Effector CD8-positive, alpha-beta T cell (primary cell): ENCODE measurements around the gene PAAF1.

ENCODE experiments used
- DNase-seq: peaks from one replicate; lab custom pipeline; 2025; lab: John Stamatoyannopoulos, UW

PAAF1 gene

GRCh38 chr11:73972620-73973449 lies 96.0 kb downstream of the PAAF1 start:
- no peak for DNase-seq

DNA sequence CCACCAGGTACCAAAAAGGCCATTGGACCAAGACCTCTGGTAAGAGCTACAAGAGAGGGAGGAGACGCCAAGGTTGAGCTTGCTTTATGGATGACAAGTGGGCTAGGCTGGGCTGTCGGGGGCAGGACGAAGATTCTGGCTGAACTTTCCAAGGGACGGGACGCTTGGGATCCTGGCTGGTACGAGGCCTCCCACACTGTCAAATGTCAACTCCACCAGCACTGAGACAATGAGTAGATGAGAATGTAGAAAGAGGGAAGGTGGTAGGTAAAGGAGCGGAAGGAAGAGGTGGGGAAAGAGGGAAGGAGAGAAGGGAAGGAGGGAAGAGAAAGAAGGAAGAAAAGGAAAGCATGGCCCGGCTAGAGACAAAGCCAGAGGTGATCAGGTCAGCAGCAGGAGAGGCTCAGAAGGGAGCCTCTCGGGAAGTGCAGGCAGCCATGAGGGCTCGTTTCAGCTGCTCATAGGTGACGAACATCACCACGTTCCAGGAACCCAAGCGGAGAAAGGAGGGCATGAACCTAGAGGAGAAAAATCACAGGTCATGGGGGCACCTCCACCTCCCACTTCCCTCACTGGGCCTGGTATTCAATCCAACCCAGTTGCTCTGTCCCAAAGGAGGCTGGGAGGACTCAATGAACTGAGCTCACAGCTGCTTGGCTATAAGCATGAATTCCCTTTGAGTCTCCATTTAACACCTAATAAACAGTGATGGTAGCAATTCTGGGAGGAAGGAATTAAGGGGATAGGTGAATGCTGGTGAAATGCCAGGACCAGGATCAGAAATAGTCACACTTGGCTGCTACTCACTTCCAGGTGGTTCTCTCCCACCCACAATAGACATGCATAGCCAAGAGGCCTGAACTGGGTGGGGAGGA lies 98.0 kb downstream of the PAAF1 start:
- DNase-seq = no peak

GRCh38 chr11:73975479-73975757 lies 98.6 kb downstream of the PAAF1 start:
- no peak for DNase-seq

DNA sequence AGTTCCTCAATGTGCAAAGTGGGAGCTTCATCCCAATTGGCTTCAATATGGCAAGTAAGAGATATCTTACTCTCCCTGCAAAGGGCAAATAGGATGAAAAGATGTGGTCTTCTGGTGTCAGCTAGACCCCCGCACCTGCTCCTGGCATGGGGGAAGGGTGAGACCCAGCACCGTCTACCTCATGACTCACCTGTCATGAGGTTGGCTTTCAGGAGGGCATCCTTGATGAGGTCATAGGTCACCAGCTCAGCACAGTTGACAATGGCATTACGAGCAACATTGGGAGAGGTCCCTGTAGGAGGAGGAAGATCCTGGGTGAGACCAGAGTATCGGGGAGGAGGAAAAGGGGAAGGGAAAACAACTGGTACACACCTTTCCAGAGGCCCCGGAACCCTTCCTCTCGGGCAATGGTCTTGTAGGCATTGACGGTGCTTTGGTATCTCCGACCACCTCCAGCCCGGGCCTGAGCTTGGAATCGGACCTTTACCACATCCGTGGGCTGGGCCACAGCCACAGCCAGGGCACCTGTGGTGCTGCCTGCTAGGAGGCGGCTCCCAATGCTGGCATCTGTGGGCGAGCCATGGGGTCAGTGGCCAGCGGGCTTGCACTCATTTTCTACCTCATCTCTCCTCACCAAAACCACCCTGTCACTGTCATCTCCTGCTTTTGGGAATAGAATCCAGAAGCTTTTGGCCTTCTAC lies 99.8 kb downstream of the PAAF1 start:
- no peak for DNase-seq

- DNase-seq = no peak
These were observed 101.2 kb downstream of the PAAF1 start for GRCh38 chr11:73977856-73978519.

GRCh38 chr11:73978576-73979086 lies 101.8 kb downstream of the PAAF1 start:
- DNase-seq = no peak

DNA sequence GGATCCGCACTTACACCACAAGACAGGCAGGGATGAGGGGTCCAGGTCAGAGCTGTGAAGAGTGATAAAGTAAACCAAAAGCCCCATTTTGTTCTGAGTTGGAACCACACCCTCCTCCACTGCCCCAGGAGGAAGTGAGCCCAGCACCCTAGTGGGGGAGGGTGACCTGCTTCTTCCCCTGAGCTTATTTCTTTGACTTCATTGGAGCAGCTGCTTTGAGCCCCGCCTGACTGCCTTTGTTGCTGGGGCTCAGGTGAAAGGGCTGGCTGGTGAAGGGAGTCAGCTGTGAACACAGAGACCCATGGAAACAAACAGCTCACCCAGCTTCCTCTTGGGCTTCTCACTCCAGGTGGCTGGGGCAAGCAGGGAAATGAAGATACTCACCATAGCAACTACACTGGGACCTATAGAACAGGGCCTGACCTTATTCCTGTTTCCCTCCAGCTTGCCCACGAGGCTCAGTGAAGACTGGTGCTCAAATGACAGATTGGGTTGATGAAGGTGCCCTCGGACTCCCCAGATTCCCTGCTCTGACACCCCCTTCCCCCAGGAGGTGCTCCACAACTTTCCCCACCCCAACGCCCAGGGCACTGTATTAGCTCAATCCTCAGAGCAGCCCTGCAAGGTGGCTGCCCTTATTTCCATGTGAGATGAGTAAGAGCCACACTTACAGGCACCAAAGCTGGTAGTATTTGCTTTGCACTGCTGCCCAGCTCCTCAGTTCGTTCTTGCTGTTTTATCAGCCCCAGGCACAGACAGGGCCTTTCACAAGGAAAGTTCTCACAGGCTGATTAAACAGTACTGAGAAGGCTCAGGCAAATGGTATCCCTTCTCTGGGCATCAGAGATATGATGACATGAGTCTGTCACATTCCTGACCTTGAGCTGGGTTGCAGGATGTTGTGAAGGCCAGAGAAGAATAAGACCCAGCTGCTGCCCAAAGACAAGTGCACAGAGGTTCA lies 103.5 kb downstream of the PAAF1 start:
- peak; percentile 55 for DNase-seq
